ENCODE measurements around the gene CELSR1. TPM values are rescaled to one million over a fixed set of nuclear protein-coding genes. Genes with fewer than 3 reads are reported as not detected.
A peak's percentile ranks its signal among the peaks of the same experiment; 100 is the strongest.

Gene CELSR1
- total RNA-seq, 1 experiment from 2014 or later: 37.6 TPM

DNA sequence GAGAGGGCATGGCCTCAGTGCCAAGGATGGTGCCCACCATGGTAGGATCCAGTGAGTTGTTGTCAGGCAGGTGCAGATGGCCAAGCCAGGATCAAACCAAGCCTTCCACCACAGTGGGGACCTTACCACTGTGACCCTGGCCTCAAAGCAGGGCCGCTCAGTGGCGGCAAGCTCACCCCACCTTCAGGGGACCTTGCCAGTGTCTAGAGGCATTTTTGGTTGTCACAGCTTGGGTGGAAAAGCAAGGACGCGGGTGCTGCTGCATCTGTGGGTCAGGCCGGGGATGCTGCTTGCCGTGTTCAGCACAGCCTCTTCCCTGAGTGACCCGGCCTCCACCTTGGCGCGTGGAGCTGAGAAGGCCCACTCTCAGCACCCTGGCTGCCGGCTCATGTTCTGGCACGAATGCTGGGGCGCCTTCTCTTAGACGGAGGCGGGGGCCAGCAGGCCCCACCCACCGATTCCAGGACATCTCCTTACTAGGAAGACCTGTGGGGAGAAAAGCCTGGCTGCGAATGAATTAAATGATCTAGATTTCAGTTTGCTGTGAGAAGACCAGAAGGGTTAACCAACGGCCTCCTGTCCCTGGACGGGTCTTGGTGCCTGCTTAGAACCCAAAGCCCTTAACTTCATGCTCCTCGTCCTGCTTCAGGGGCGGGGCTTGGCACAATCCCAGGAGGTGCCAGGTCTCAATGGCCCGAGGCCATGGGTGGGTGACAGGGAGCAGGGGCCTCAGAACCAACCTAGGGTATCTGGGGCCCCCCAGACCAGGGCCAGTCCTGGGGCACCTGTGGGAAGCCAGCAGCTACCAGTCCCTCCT, 183.0 kb downstream of the CELSR1 start:
- H3K4me1 ChIP-seq (replicated peaks; ENCODE audit: insufficient read depth): 0 out of 2 replicates have a peak, but pooled peaks cover 3% of the 10 kb centered on the region
- 0 out of 2 replicates have a peak, but pooled peaks cover 6% of the 10 kb centered on the region for H3K36me3 ChIP-seq (ENCODE audit: low read depth)
- DNase-seq: no peak
- H3K4me2 ChIP-seq: no peak overlapping the region
- CTCF ChIA-PET: interaction anchor here (0.6 kb wide), 1 partner anchor 161 kb away, joined by 3 read pairs; no protein-coding TSS in a partner anchor
- H3K9me3 ChIP-seq (ENCODE audit: insufficient read depth, low read depth): no peaks in the 10 kb centered on the region
- TF ChIP-seq, protein P1, sequence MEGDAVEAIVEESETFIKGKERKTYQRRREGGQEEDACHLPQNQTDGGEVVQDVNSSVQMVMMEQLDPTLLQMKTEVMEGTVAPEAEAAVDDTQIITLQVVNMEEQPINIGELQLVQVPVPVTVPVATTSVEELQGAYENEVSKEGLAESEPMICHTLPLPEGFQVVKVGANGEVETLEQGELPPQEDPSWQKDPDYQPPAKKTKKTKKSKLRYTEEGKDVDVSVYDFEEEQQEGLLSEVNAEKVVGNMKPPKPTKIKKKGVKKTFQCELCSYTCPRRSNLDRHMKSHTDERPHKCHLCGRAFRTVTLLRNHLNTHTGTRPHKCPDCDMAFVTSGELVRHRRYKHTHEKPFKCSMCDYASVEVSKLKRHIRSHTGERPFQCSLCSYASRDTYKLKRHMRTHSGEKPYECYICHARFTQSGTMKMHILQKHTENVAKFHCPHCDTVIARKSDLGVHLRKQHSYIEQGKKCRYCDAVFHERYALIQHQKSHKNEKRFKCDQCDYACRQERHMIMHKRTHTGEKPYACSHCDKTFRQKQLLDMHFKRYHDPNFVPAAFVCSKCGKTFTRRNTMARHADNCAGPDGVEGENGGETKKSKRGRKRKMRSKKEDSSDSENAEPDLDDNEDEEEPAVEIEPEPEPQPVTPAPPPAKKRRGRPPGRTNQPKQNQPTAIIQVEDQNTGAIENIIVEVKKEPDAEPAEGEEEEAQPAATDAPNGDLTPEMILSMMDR (conservative IDR thresholded peaks at IDR 0.05): no peak
- no peak for TF ChIP-seq EZH2 (IDR thresholded peaks at IDR 0.05; ENCODE audit: low read depth)
- intact Hi-C loops (cut with micrococcal nuclease; ENCODE audit: unreplicated experiment): no loop called here
- no TSS peak for BruUV-seq (replicated peaks)
- H3K27ac ChIP-seq: no peak overlapping the region
- H4K20me1 ChIP-seq (ENCODE audit: insufficient read depth): peaks cover 14% of the 10 kb centered on the region
- no peaks in the 10 kb centered on the region for H3K27me3 ChIP-seq (ENCODE audit: insufficient read depth, low read depth)
- no peaks in the 10 kb centered on the region for H3K9me2 ChIP-seq (ENCODE audit: insufficient read depth)
- no peak overlapping the region for H3K4me3 ChIP-seq
- no peak overlapping the region for H2AFZ ChIP-seq
- POLR2A ChIA-PET (ENCODE audit: unreplicated experiment): no interaction called here
- peaks cover 25% of the 10 kb centered on the region for H3F3A ChIP-seq (ENCODE audit: insufficient read depth, low read depth)
- no peaks in the 10 kb centered on the region for H3K79me2 ChIP-seq (ENCODE audit: low read depth)

- H2AFZ ChIP-seq: no peak overlapping the region
- no peaks in the 10 kb centered on the region for H3K27me3 ChIP-seq (ENCODE audit: insufficient read depth, low read depth)
- no peak overlapping the region for H3K27ac ChIP-seq
- no peak overlapping the region for H3K4me2 ChIP-seq
- TF ChIP-seq, protein P1 (conservative IDR thresholded peaks at IDR 0.05): no peak
- no peak for TF ChIP-seq EZH2 (IDR thresholded peaks at IDR 0.05; ENCODE audit: low read depth)
- H4K20me1 ChIP-seq (ENCODE audit: insufficient read depth): peaks cover 18% of the 10 kb centered on the region
- CTCF ChIA-PET: interaction anchor here (0.6 kb wide), 1 partner anchor 162 kb away, joined by 3 read pairs; no protein-coding TSS in a partner anchor
- H3K9me2 ChIP-seq (ENCODE audit: insufficient read depth): no peaks in the 10 kb centered on the region
- no peak for DNase-seq
- 0 out of 2 replicates have a peak, but pooled peaks cover 3% of the 10 kb centered on the region for H3K4me1 ChIP-seq (replicated peaks; ENCODE audit: insufficient read depth)
- H3K9me3 ChIP-seq (ENCODE audit: insufficient read depth, low read depth): no peaks in the 10 kb centered on the region
- H3K36me3 ChIP-seq (ENCODE audit: low read depth): 0 out of 2 replicates have a peak, but pooled peaks cover 6% of the 10 kb centered on the region
- no peaks in the 10 kb centered on the region for H3K79me2 ChIP-seq (ENCODE audit: low read depth)
- intact Hi-C loops (cut with micrococcal nuclease; ENCODE audit: unreplicated experiment): no loop called here
- H3K4me3 ChIP-seq: no peak overlapping the region
- peaks cover 28% of the 10 kb centered on the region for H3F3A ChIP-seq (ENCODE audit: insufficient read depth, low read depth)
- POLR2A ChIA-PET (ENCODE audit: unreplicated experiment): no interaction called here
- BruUV-seq (replicated peaks): no TSS peak
Observed at GRCh38 chr22:46353483-46354105, 183.8 kb downstream of the CELSR1 start.

- Histone ChIP-seq H4K20me1 (ENCODE audit: insufficient read depth) (peaks cover 18% of the 10 kb centered on the region), H3K27me3 (ENCODE audit: insufficient read depth, low read depth) (no peaks in the 10 kb centered on the region), H3K9me3 (ENCODE audit: insufficient read depth, low read depth) (no peaks in the 10 kb centered on the region), H2AFZ (no peak overlapping the region), H3F3A (ENCODE audit: insufficient read depth, low read depth) (peaks cover 25% of the 10 kb centered on the region), H3K36me3 (ENCODE audit: low read depth) (0 out of 2 replicates have a peak, but pooled peaks cover 9% of the 10 kb centered on the region), H3K4me2 (no peak overlapping the region), H3K4me1 (replicated peaks; ENCODE audit: insufficient read depth) (0 out of 2 replicates have a peak, but pooled peaks cover 3% of the 10 kb centered on the region), H3K79me2 (ENCODE audit: low read depth) (no peaks in the 10 kb centered on the region), H3K4me3 (no peak overlapping the region), H3K9me2 (ENCODE audit: insufficient read depth) (no peaks in the 10 kb centered on the region), H3K27ac (no peak overlapping the region)
- ChIA-PET CTCF (no interaction called here), POLR2A (ENCODE audit: unreplicated experiment) (interaction anchor here (0.7 kb wide), 1 partner anchor 180 kb away, joined by 3 read pairs; no protein-coding TSS in a partner anchor)
- DNase-seq: peak; percentile 80 to 83
- no TSS peak for BruUV-seq (replicated peaks)
- intact Hi-C loops (cut with micrococcal nuclease; ENCODE audit: unreplicated experiment): no loop called here
- TF ChIP-seq EZH2 (IDR thresholded peaks at IDR 0.05; ENCODE audit: low read depth): no peak
- TF ChIP-seq, protein P1 (conservative IDR thresholded peaks at IDR 0.05): no peak
Observed at GRCh38 chr22:46352691-46353386, 184.6 kb downstream of the CELSR1 start.
